SK-N-SH (cell line): ENCODE measurements around the gene MYO3A. TPM values are rescaled to one million over a fixed set of nuclear protein-coding genes. Genes with fewer than 3 reads are reported as not detected.

Experiments used
- CTCF ChIA-PET: fragments of 300-600, 350-600 bp; formaldehyde crosslinking; extraction: SDS; loops from one replicate; lab custom pipeline; 2021; lab: Yijun Ruan, JAX
- POLR2A ChIA-PET: fragments of 350-600 bp; sonication (Branson Sonifier 250); formaldehyde crosslinking; extraction: SDS; loops from one replicate; lab custom pipeline; 2020; ENCODE audit warnings: antibody characterized with exemption, inconsistent platforms; lab: Yijun Ruan, JAX
- DNase-seq: peaks from one replicate; pipeline ENCODE4 v3.0.0; 2012
- H2AFZ ChIP-seq: fragments of 200-600 bp; sonication (generic); 2 replicates; pipeline ENCODE4 v1.8.1; 2016; ENCODE audit warnings: antibody characterized with exemption, mild to moderate bottlenecking, low read depth
- H3F3A ChIP-seq: fragments of 200-600 bp; sonication (generic); replicated peaks from 2 replicates; pipeline ENCODE3; 2016; ENCODE audit warnings: antibody characterized with exemption, mild to moderate bottlenecking; ENCODE audit not compliant: insufficient read depth
- H3K27ac ChIP-seq, 2 experiments: fragments of 200-500 bp in 1 of 2; fragments of 200-600 bp in 1 of 2; sonication (Bioruptor generic) in 1 of 2; sonication (generic), shearing (Covaris generic) in 1 of 2; 2 replicates each; pipeline versions ENCODE4 v1.5.1 to v1.6.1; 2014 to 2016; ENCODE audit warnings: low read depth in 2 of 2, inconsistent platforms in 1 of 2, low read length in 1 of 2, mild to moderate bottlenecking in 1 of 2, mixed read lengths in 1 of 2
- H3K27me3 ChIP-seq: fragments of 200-600 bp; sonication (generic), shearing (Covaris generic); 2 replicates; pipeline ENCODE4 v1.6.1; 2016; ENCODE audit warnings: mixed run types; ENCODE audit not compliant: insufficient read depth
- H3K36me3 ChIP-seq, 2 experiments: fragments of 200-500 bp in 1 of 2; fragments of 200-600 bp in 1 of 2; sonication (Bioruptor generic) in 1 of 2; sonication (generic) in 1 of 2; replicated peaks in 1 of 2; 2 replicates each; pipeline versions ENCODE3 to v1.5.1; 2014 to 2016; ENCODE audit warnings: low read length in 1 of 2, mild to moderate bottlenecking in 1 of 2; ENCODE audit not compliant: insufficient read depth in 2 of 2, control insufficient read depth in 1 of 2
- H3K4me1 ChIP-seq, 2 experiments: fragments of 200-500 bp in 1 of 2; fragments of 200-600 bp in 1 of 2; sonication (Bioruptor generic) in 1 of 2; sonication (generic), shearing (Covaris generic) in 1 of 2; 2 replicates each; pipeline versions ENCODE4 v1.5.1 to v1.6.1; 2014 to 2016; ENCODE audit warnings: low read depth in 1 of 2, low read length in 1 of 2, mixed run types in 1 of 2; ENCODE audit not compliant: insufficient read depth in 2 of 2, control insufficient read depth in 1 of 2
- H3K4me2 ChIP-seq: fragments of 200-600 bp; sonication (generic), shearing (Covaris generic); 2 replicates; pipeline ENCODE4 v1.6.1; 2017; ENCODE audit warnings: mixed run types
- H3K4me3 ChIP-seq, 2 experiments: fragments of 200-500 bp in 1 of 2; fragments of 200-600 bp in 1 of 2; sonication (Bioruptor generic) in 1 of 2; sonication (generic), shearing (Covaris generic) in 1 of 2; 2 replicates each; pipeline versions ENCODE4 v1.5.1 to v1.8.1; 2014 to 2016; ENCODE audit warnings: low read depth in 2 of 2, inconsistent platforms in 1 of 2, low read length in 1 of 2, mild to moderate bottlenecking in 1 of 2, mixed read lengths in 1 of 2, moderate library complexity in 1 of 2
- H3K79me2 ChIP-seq: fragments of 200-600 bp; sonication (generic); 2 replicates; pipeline ENCODE4 v1.8.1; 2017; ENCODE audit warnings: mild to moderate bottlenecking; ENCODE audit not compliant: insufficient read depth
- H3K9ac ChIP-seq: fragments of 200-600 bp; sonication (generic); 2 replicates; pipeline ENCODE4 v1.6.1; 2017; ENCODE audit warnings: mixed run types
- H3K9me2 ChIP-seq: fragments of 200-600 bp; sonication (generic); 2 replicates; pipeline ENCODE4 v1.6.1; 2017; ENCODE audit warnings: mixed run types
- H3K9me3 ChIP-seq: fragments of 200-600 bp; sonication (generic); 2 replicates; pipeline ENCODE4 v1.6.1; 2017; ENCODE audit warnings: mixed run types, mild to moderate bottlenecking, moderate library complexity
- H4K20me1 ChIP-seq: fragments of 200-600 bp; sonication (generic); 2 replicates; pipeline ENCODE4 v1.6.1; 2017; ENCODE audit warnings: mild to moderate bottlenecking, mixed run types; ENCODE audit not compliant: insufficient read depth
- FOSL2 ChIP-seq: IDR thresholded peaks from 2 replicates; pipeline ENCODE4 v1.4.0; 2012; ENCODE audit warnings: low read depth, mild to moderate bottlenecking, moderate library complexity, borderline replicate concordance
- FOXJ3 ChIP-seq: sonication (generic); formaldehyde crosslinking; IDR thresholded peaks from 2 replicates; pipeline ENCODE4 v1.5.1; 2020; ENCODE audit warnings: mild to moderate bottlenecking, missing genetic modification reagents
- GABPA ChIP-seq: IDR thresholded peaks from 2 replicates; pipeline ENCODE4 v1.4.0; 2012; ENCODE audit warnings: low read depth, mild to moderate bottlenecking
- JUND ChIP-seq: IDR thresholded peaks from 2 replicates; pipeline ENCODE4 v1.4.0; 2012
- MAX ChIP-seq: IDR thresholded peaks from 2 replicates; pipeline ENCODE4 v1.4.0; 2012; ENCODE audit warnings: low read depth
- MXI1 ChIP-seq: IDR thresholded peaks from 2 replicates; pipeline ENCODE4 v1.6.1; 2012; ENCODE audit warnings: mild to moderate bottlenecking, low read depth, low read length, improper control_type of control experiment
- PBX3 ChIP-seq: IDR thresholded peaks from 2 replicates; pipeline ENCODE4; 2012
- RCOR1 ChIP-seq: fragments of 150-350 bp; IDR thresholded peaks from 2 replicates; pipeline ENCODE4 v1.6.1; 2017; ENCODE audit warnings: antibody characterized with exemption, low read length
- RFX5 ChIP-seq: IDR thresholded peaks from 2 replicates; pipeline ENCODE4 v1.6.1; 2012; ENCODE audit warnings: mild to moderate bottlenecking, improper control_type of control experiment, low read length
- TCF12 ChIP-seq: IDR thresholded peaks from 2 replicates; pipeline ENCODE4 v1.4.0; 2012
- TEAD4 ChIP-seq: IDR thresholded peaks from 2 replicates; pipeline ENCODE4 v1.4.0; 2012; ENCODE audit warnings: mild to moderate bottlenecking, borderline replicate concordance; ENCODE audit not compliant: insufficient read depth
- YY1 ChIP-seq: IDR thresholded peaks from 2 replicates; pipeline ENCODE4 v1.4.0; 2012; ENCODE audit warnings: low read depth, mild to moderate bottlenecking
- WGBS: methylation state at CpG from one replicate; pipeline ENCODE4 v1.1.6; 2017; ENCODE audit warnings: low lambda C conversion rate; 5-methylcytosine and 5-hydroxymethylcytosine counted together
- polyA plus RNA-seq, 3 experiments: library from polyadenylated mRNA; depleted of rRNA; stranded (reverse); fragments of >200 nt; gene quantifications; 2 replicates each; pipeline ENCODE4 v1.2.3, GENCODE V29; 2012
- TF ChIP-seq, protein P1 (sequence below): IDR thresholded peaks from 2 replicates; pipeline ENCODE4 v1.4.0; 2012; ENCODE audit warnings: low read depth, borderline replicate concordance

The MYO3A gene
- polyA plus RNA-seq, 1 of the 3 experiments (the other 2 are of a cell fraction), result not detected

GRCh38 chr10:26238378-26238777 lies 304.3 kb downstream of the MYO3A start:
- WGBS, result 0% methylated on average over 2 of the region's 2 CpGs

GRCh38 chr10:26242706-26243350 lies 308.8 kb downstream of the MYO3A start:
- Histone ChIP-seq H3K27ac (no peak overlapping the region), H2AFZ (no peak overlapping the region), H3K79me2 (no peaks in the 10 kb centered on the region), H3K36me3 (no peaks in the 10 kb centered on the region), H3K27me3 (no peaks in the 10 kb centered on the region), H3K4me2 (no peak overlapping the region), H3K9ac (no peak overlapping the region), H3K9me2 (no peaks in the 10 kb centered on the region), H3K4me3 (no peak overlapping the region), H3K4me1 (no peaks in the 10 kb centered on the region), H3F3A (no peaks in the 10 kb centered on the region), H4K20me1 (no peaks in the 10 kb centered on the region), H3K9me3 (no peaks in the 10 kb centered on the region)
- 6% methylated on average over 5 of the region's 5 CpGs for WGBS
- ChIA-PET POLR2A (no interaction called here), CTCF (no interaction called here)
- DNase-seq, result no peak
- TF ChIP-seq TCF12 (no peak), RCOR1 (no peak), MAX (no peak), TEAD4 (no peak), MXI1 (no peak), FOXJ3 (CRISPR knock-in tag) (no peak), FOSL2 (no peak), YY1 (no peak), RFX5 (no peak), GABPA (no peak)
- TF ChIP-seq, protein P1, sequence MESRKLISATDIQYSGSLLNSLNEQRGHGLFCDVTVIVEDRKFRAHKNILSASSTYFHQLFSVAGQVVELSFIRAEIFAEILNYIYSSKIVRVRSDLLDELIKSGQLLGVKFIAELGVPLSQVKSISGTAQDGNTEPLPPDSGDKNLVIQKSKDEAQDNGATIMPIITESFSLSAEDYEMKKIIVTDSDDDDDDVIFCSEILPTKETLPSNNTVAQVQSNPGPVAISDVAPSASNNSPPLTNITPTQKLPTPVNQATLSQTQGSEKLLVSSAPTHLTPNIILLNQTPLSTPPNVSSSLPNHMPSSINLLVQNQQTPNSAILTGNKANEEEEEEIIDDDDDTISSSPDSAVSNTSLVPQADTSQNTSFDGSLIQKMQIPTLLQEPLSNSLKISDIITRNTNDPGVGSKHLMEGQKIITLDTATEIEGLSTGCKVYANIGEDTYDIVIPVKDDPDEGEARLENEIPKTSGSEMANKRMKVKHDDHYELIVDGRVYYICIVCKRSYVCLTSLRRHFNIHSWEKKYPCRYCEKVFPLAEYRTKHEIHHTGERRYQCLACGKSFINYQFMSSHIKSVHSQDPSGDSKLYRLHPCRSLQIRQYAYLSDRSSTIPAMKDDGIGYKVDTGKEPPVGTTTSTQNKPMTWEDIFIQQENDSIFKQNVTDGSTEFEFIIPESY, result no peak

More at GRCh38 chr10:26238378-26238777, 304.3 kb downstream of the MYO3A start:
- no peaks in the 10 kb centered on the region for H4K20me1 ChIP-seq
- no peak for DNase-seq
- H3F3A ChIP-seq, result no peaks in the 10 kb centered on the region
- no peaks in the 10 kb centered on the region for H3K4me1 ChIP-seq
- H3K9me3 ChIP-seq, result no peaks in the 10 kb centered on the region
- ChIA-PET POLR2A (no interaction called here), CTCF (no interaction called here)
- no peak overlapping the region for H2AFZ ChIP-seq
- H3K9ac ChIP-seq, result no peak overlapping the region
- no peak overlapping the region for H3K4me2 ChIP-seq
- H3K9me2 ChIP-seq, result no peaks in the 10 kb centered on the region
- 0 out of 2 replicates have a peak, but pooled peaks cover 6% of the 10 kb centered on the region for H3K27me3 ChIP-seq
- no peaks in the 10 kb centered on the region for H3K79me2 ChIP-seq
- H3K4me3 ChIP-seq, result no peak overlapping the region
- no peaks in the 10 kb centered on the region for H3K36me3 ChIP-seq
- H3K27ac ChIP-seq, result no peak overlapping the region
- TF ChIP-seq JUND (no peak), PBX3 (no peak)
